ENCODE measurements around the gene RNF212B. TPM values are rescaled to one million over a fixed set of nuclear protein-coding genes. Genes with fewer than 3 reads are reported as not detected.

RNF212B gene
- total and polyA plus RNA-seq, 10 of the 15 experiments (the other 5 are each of a cell fraction or from before 2014, with no cell fraction given), result not detected

DNA sequence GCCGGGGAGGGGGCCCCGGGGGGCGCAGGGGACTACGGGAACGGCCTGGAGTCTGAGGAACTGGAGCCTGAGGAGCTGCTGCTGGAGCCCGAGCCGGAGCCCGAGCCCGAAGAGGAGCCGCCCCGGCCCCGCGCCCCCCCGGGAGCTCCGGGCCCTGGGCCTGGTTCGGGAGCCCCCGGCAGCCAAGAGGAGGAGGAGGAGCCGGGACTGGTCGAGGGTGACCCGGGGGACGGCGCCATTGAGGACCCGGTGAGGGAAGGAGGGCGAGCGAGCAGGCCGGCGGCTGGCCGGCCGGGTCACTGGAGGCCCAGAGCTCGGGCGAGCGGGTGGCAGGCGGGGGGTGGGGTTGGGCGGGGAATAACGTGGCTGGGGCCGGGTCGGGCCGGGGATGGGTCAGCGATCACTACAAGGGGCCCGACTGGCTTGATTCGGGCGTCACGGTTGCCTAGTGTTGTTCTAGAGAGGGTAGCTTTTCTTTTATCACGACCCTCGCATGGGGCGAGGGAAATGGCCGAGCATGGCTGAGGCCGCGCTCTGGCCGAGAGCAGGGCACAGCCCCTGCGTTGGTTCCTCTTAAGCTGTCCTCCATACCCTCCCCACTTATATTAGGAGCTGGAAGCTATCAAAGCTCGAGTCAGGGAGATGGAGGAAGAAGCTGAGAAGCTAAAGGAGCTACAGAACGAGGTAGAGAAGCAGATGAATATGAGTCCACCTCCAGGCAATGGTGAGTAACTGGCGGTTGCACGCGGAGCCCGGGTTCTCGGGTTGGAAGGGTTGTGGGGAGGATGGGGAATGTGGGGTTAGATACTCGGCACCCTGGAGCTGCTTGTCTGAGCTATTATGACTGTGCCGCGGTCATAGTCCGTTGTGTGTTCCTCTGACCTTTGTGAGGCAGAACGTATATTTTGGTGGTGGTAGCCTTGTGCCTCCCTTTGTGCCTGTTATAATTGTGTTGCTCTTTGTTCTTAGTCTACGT is 84.1 kb downstream of the RNF212B start (continued):
- TF ChIP-seq, protein P1, sequence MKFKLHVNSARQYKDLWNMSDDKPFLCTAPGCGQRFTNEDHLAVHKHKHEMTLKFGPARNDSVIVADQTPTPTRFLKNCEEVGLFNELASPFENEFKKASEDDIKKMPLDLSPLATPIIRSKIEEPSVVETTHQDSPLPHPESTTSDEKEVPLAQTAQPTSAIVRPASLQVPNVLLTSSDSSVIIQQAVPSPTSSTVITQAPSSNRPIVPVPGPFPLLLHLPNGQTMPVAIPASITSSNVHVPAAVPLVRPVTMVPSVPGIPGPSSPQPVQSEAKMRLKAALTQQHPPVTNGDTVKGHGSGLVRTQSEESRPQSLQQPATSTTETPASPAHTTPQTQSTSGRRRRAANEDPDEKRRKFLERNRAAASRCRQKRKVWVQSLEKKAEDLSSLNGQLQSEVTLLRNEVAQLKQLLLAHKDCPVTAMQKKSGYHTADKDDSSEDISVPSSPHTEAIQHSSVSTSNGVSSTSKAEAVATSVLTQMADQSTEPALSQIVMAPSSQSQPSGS (IDR thresholded peaks at IDR 0.05; ENCODE audit: low read length), result 0 out of 2 replicates have a peak, but pooled peaks have one; percentile 21
- TF ChIP-seq MYB (IDR thresholded peaks at IDR 0.05; ENCODE audit: borderline replicate concordance, low read depth, low read length), result no peak
- TF ChIP-seq ZNF274 (IDR thresholded peaks at IDR 0.05; ENCODE audit: insufficient read depth, insufficient read length), result no peak
- TF ChIP-seq, protein P2, sequence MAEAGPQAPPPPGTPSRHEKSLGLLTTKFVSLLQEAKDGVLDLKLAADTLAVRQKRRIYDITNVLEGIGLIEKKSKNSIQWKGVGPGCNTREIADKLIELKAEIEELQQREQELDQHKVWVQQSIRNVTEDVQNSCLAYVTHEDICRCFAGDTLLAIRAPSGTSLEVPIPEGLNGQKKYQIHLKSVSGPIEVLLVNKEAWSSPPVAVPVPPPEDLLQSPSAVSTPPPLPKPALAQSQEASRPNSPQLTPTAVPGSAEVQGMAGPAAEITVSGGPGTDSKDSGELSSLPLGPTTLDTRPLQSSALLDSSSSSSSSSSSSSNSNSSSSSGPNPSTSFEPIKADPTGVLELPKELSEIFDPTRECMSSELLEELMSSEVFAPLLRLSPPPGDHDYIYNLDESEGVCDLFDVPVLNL (IDR thresholded peaks at IDR 0.05; ENCODE audit: low read depth, low read length), result no peak
- TF ChIP-seq NR2F1 (conservative IDR thresholded peaks at IDR 0.05), result peak; percentile 51
- TF ChIP-seq, protein P3, sequence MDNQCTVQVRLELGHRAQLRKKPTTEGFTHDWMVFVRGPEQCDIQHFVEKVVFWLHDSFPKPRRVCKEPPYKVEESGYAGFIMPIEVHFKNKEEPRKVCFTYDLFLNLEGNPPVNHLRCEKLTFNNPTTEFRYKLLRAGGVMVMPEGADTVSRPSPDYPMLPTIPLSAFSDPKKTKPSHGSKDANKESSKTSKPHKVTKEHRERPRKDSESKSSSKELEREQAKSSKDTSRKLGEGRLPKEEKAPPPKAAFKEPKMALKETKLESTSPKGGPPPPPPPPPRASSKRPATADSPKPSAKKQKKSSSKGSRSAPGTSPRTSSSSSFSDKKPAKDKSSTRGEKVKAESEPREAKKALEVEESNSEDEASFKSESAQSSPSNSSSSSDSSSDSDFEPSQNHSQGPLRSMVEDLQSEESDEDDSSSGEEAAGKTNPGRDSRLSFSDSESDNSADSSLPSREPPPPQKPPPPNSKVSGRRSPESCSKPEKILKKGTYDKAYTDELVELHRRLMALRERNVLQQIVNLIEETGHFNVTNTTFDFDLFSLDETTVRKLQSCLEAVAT (IDR thresholded peaks at IDR 0.05), result no peak
- no peak for TF ChIP-seq EZH2 (IDR thresholded peaks at IDR 0.05; ENCODE audit: borderline replicate concordance, control insufficient read depth, low read depth, low read length)
- TF ChIP-seq HDAC6 (IDR thresholded peaks at IDR 0.05; ENCODE audit: unreplicated experiment), result no peak
- no peak for TF ChIP-seq RAD51 (IDR thresholded peaks at IDR 0.05)
- peak; percentile 78; the same call in 1 of the 2 replicates for TF ChIP-seq POLR2AphosphoS5 (IDR thresholded peaks at IDR 0.05; ENCODE audit: low read length)

Small RNA genes lying within 50 kb of the gene (small RNA-seq; reads per million reads assigned to genes)
- gene AL049829.1 (not detected), gene RNU6-1046P (not detected)

Other genes starting within 250 kb of the RNF212B start
Only the 7 nearest of the 20 such genes appear.
- 0.45 TPM in 1 of 2 replicates, not detected in the other for gene CEBPE, start 118.7 kb upstream of the RNF212B start, total RNA-seq (2014; rRNA removed)
- 0.09 TPM in 1 of 2 replicates, not detected in the other for gene CEBPE, start 118.7 kb upstream of the RNF212B start, total RNA-seq (2014; rRNA removed; fragmentation: Illumina TruSeq; extraction: Trizol)
- gene CEBPE, start 118.7 kb upstream of the RNF212B start, total RNA-seq (2021), result 0.21 TPM in 1 of 2 replicates, not detected in the other
- gene CEBPE, start 118.7 kb upstream of the RNF212B start, polyA plus RNA-seq (2011; rRNA removed), result not detected in 2 replicates
- not detected in 2 replicates for gene CEBPE, start 118.7 kb upstream of the RNF212B start, polyA plus RNA-seq (2014; fragmentation: Illumina TruSeq; extraction: Trizol)
- not detected for gene CEBPE, start 118.7 kb upstream of the RNF212B start, polyA plus RNA-seq (2014; fragmentation: Nextera tagmentation; extraction: Ambion mirVana)
- 0.23 and 0.24 TPM in 2 replicates for gene CEBPE, start 118.7 kb upstream of the RNF212B start, polyA plus RNA-seq (2014; rRNA removed)
- gene CEBPE, start 118.7 kb upstream of the RNF212B start, polyA plus RNA-seq (2016; fragmentation: Nextera tagmentation; extraction: Ambion mirVana), result not detected
- gene SLC7A8, start 54.3 kb upstream of the RNF212B start, total RNA-seq (2014; rRNA removed), result not detected in 2 replicates
- not detected in 2 replicates for gene SLC7A8, start 54.3 kb upstream of the RNF212B start, total RNA-seq (2014; rRNA removed; fragmentation: Illumina TruSeq; extraction: Trizol)
- 0.28 and 0.45 TPM in 2 replicates for gene SLC7A8, start 54.3 kb upstream of the RNF212B start, total RNA-seq (2021)
- gene SLC7A8, start 54.3 kb upstream of the RNF212B start, polyA plus RNA-seq (2011; rRNA removed), result not detected in 2 replicates
- gene SLC7A8, start 54.3 kb upstream of the RNF212B start, polyA plus RNA-seq (2014; fragmentation: Illumina TruSeq; extraction: Trizol), result 0.06 TPM in 1 of 2 replicates, not detected in the other
- gene SLC7A8, start 54.3 kb upstream of the RNF212B start, polyA plus RNA-seq (2014; fragmentation: Nextera tagmentation; extraction: Ambion mirVana), result not detected
- not detected in 2 replicates for gene SLC7A8, start 54.3 kb upstream of the RNF212B start, polyA plus RNA-seq (2014; rRNA removed)
- gene SLC7A8, start 54.3 kb upstream of the RNF212B start, polyA plus RNA-seq (2016; fragmentation: Nextera tagmentation; extraction: Ambion mirVana), result under 1 TPM in 1 of 2 experiments, not detected in 1; 0.21 TPM
- 14.3 and 14.7 TPM in 2 replicates for gene HOMEZ, start 48.2 kb downstream of the RNF212B start, total RNA-seq (2014; rRNA removed)
- gene HOMEZ, start 48.2 kb downstream of the RNF212B start, total RNA-seq (2014; rRNA removed; fragmentation: Illumina TruSeq; extraction: Trizol), result 12.7 and 13.0 TPM in 2 replicates
- 15.2 and 15.3 TPM in 2 replicates for gene HOMEZ, start 48.2 kb downstream of the RNF212B start, total RNA-seq (2021)
- gene HOMEZ, start 48.2 kb downstream of the RNF212B start, polyA plus RNA-seq (2011; rRNA removed), result 9.6 and 11.0 TPM in 2 replicates
- 17.8 and 19.3 TPM in 2 replicates for gene HOMEZ, start 48.2 kb downstream of the RNF212B start, polyA plus RNA-seq (2014; fragmentation: Illumina TruSeq; extraction: Trizol)
- 1 to 10 TPM; 2.6 to 3.6 TPM for gene HOMEZ, start 48.2 kb downstream of the RNF212B start, polyA plus RNA-seq (2014; fragmentation: Nextera tagmentation; extraction: Ambion mirVana)
- gene HOMEZ, start 48.2 kb downstream of the RNF212B start, polyA plus RNA-seq (2014; rRNA removed), result 11.2 and 12.9 TPM in 2 replicates
- 10 to 100 TPM; 13.3 to 16.2 TPM for gene HOMEZ, start 48.2 kb downstream of the RNF212B start, polyA plus RNA-seq (2016; fragmentation: Nextera tagmentation; extraction: Ambion mirVana)
- gene PPP1R3E, start 64.9 kb downstream of the RNF212B start, total RNA-seq (2014; rRNA removed), result 6.3 and 6.6 TPM in 2 replicates
- gene PPP1R3E, start 64.9 kb downstream of the RNF212B start, total RNA-seq (2014; rRNA removed; fragmentation: Illumina TruSeq; extraction: Trizol), result 7.6 and 9.7 TPM in 2 replicates
- gene PPP1R3E, start 64.9 kb downstream of the RNF212B start, total RNA-seq (2021), result 8.6 and 11.7 TPM in 2 replicates
- gene PPP1R3E, start 64.9 kb downstream of the RNF212B start, polyA plus RNA-seq (2011; rRNA removed), result 26.4 and 32.7 TPM in 2 replicates
- 13.7 and 18.7 TPM in 2 replicates for gene PPP1R3E, start 64.9 kb downstream of the RNF212B start, polyA plus RNA-seq (2014; fragmentation: Illumina TruSeq; extraction: Trizol)
- 1 to 10 TPM; 4.7 to 4.8 TPM for gene PPP1R3E, start 64.9 kb downstream of the RNF212B start, polyA plus RNA-seq (2014; fragmentation: Nextera tagmentation; extraction: Ambion mirVana)
- 9.3 and 13.7 TPM in 2 replicates for gene PPP1R3E, start 64.9 kb downstream of the RNF212B start, polyA plus RNA-seq (2014; rRNA removed)
- gene PPP1R3E, start 64.9 kb downstream of the RNF212B start, polyA plus RNA-seq (2016; fragmentation: Nextera tagmentation; extraction: Ambion mirVana), result 1 to 10 TPM; 4.6 to 6.1 TPM
- gene BCL2L2, start 68.9 kb downstream of the RNF212B start, total RNA-seq (2014; rRNA removed), result 5.8 and 6.3 TPM in 2 replicates
- gene BCL2L2, start 68.9 kb downstream of the RNF212B start, total RNA-seq (2014; rRNA removed; fragmentation: Illumina TruSeq; extraction: Trizol), result 7.9 and 8.3 TPM in 2 replicates
- gene BCL2L2, start 68.9 kb downstream of the RNF212B start, total RNA-seq (2021), result 9.7 and 12.5 TPM in 2 replicates
- gene BCL2L2, start 68.9 kb downstream of the RNF212B start, polyA plus RNA-seq (2011; rRNA removed), result 14.7 and 15.4 TPM in 2 replicates
- 9.6 and 10.1 TPM in 2 replicates for gene BCL2L2, start 68.9 kb downstream of the RNF212B start, polyA plus RNA-seq (2014; fragmentation: Illumina TruSeq; extraction: Trizol)
- 1 to 10 TPM; 1.4 to 3.1 TPM for gene BCL2L2, start 68.9 kb downstream of the RNF212B start, polyA plus RNA-seq (2014; fragmentation: Nextera tagmentation; extraction: Ambion mirVana)
- gene BCL2L2, start 68.9 kb downstream of the RNF212B start, polyA plus RNA-seq (2014; rRNA removed), result 13.3 and 14.0 TPM in 2 replicates
- 1 to 10 TPM; 1.5 to 2.2 TPM for gene BCL2L2, start 68.9 kb downstream of the RNF212B start, polyA plus RNA-seq (2016; fragmentation: Nextera tagmentation; extraction: Ambion mirVana)
- 83.4 and 90.6 TPM in 2 replicates for gene PABPN1, start 83.5 kb downstream of the RNF212B start, total RNA-seq (2014; rRNA removed)
- 106 TPM in 2 replicates for gene PABPN1, start 83.5 kb downstream of the RNF212B start, total RNA-seq (2014; rRNA removed; fragmentation: Illumina TruSeq; extraction: Trizol)
- 189 and 206 TPM in 2 replicates for gene PABPN1, start 83.5 kb downstream of the RNF212B start, total RNA-seq (2021)
- gene PABPN1, start 83.5 kb downstream of the RNF212B start, polyA plus RNA-seq (2011; rRNA removed), result 222 and 248 TPM in 2 replicates
- 206 and 231 TPM in 2 replicates for gene PABPN1, start 83.5 kb downstream of the RNF212B start, polyA plus RNA-seq (2014; fragmentation: Illumina TruSeq; extraction: Trizol)
- gene PABPN1, start 83.5 kb downstream of the RNF212B start, polyA plus RNA-seq (2014; fragmentation: Nextera tagmentation; extraction: Ambion mirVana), result 10 to 100 TPM; 31.3 to 35.6 TPM
- gene PABPN1, start 83.5 kb downstream of the RNF212B start, polyA plus RNA-seq (2014; rRNA removed), result 149 and 158 TPM in 2 replicates
- gene PABPN1, start 83.5 kb downstream of the RNF212B start, polyA plus RNA-seq (2016; fragmentation: Nextera tagmentation; extraction: Ambion mirVana), result 10 to 100 TPM; 76.8 to 99.4 TPM
- gene SLC22A17, start 115.0 kb downstream of the RNF212B start, total RNA-seq (2014; rRNA removed), result not detected in 2 replicates
- gene SLC22A17, start 115.0 kb downstream of the RNF212B start, total RNA-seq (2014; rRNA removed; fragmentation: Illumina TruSeq; extraction: Trizol), result not detected in 2 replicates
- 0.11 TPM in 1 of 2 replicates, not detected in the other for gene SLC22A17, start 115.0 kb downstream of the RNF212B start, total RNA-seq (2021)
- not detected in 2 replicates for gene SLC22A17, start 115.0 kb downstream of the RNF212B start, polyA plus RNA-seq (2011; rRNA removed)
- gene SLC22A17, start 115.0 kb downstream of the RNF212B start, polyA plus RNA-seq (2014; fragmentation: Illumina TruSeq; extraction: Trizol), result not detected in 2 replicates
- gene SLC22A17, start 115.0 kb downstream of the RNF212B start, polyA plus RNA-seq (2014; fragmentation: Nextera tagmentation; extraction: Ambion mirVana), result not detected
- not detected in 2 replicates for gene SLC22A17, start 115.0 kb downstream of the RNF212B start, polyA plus RNA-seq (2014; rRNA removed)
- not detected for gene SLC22A17, start 115.0 kb downstream of the RNF212B start, polyA plus RNA-seq (2016; fragmentation: Nextera tagmentation; extraction: Ambion mirVana)

Measured in GM12878 (cell line).